ENCODE data around the gene CORIN.

CORIN gene

GRCh38 chr4:47747846-47748494, 89.9 kb downstream of the CORIN start:
- no peak for DNase-seq (ENCODE audit: low read depth)
- TF ChIP-seq CTCF (conservative IDR thresholded peaks at IDR 0.05; ENCODE audit: control insufficient read depth, insufficient read depth, low read depth, low read length) = no peak
- H3K4me3 ChIP-seq (ENCODE audit: control insufficient read depth, low read depth, low read length) = no peak overlapping the region

GRCh38 chr4:47747211-47747610, 90.7 kb downstream of the CORIN start:
- no peak for DNase-seq (ENCODE audit: low read depth)
- no peak for TF ChIP-seq CTCF (conservative IDR thresholded peaks at IDR 0.05; ENCODE audit: control insufficient read depth, insufficient read depth, low read depth, low read length)
- no peak overlapping the region for H3K4me3 ChIP-seq (ENCODE audit: control insufficient read depth, low read depth, low read length)

GRCh38 chr4:47746122-47746521, 91.7 kb downstream of the CORIN start:
- no peak for TF ChIP-seq CTCF (conservative IDR thresholded peaks at IDR 0.05; ENCODE audit: control insufficient read depth, insufficient read depth, low read depth, low read length)
- peak; percentile 45 for DNase-seq (ENCODE audit: low read depth)
- no peak overlapping the region for H3K4me3 ChIP-seq (ENCODE audit: control insufficient read depth, low read depth, low read length)

- no peak for DNase-seq (ENCODE audit: low read depth)
- TF ChIP-seq CTCF (conservative IDR thresholded peaks at IDR 0.05; ENCODE audit: control insufficient read depth, insufficient read depth, low read depth, low read length) = no peak
- H3K4me3 ChIP-seq (ENCODE audit: control insufficient read depth, low read depth, low read length) = no peak overlapping the region
These were observed 93.0 kb downstream of the CORIN start for GRCh38 chr4:47744843-47745382.

- no peak for DNase-seq (ENCODE audit: low read depth)
- no peak for TF ChIP-seq CTCF (conservative IDR thresholded peaks at IDR 0.05; ENCODE audit: control insufficient read depth, insufficient read depth, low read depth, low read length)
- H3K4me3 ChIP-seq (ENCODE audit: control insufficient read depth, low read depth, low read length) = no peak overlapping the region
These were observed 93.6 kb downstream of the CORIN start for GRCh38 chr4:47744253-47744652.

GRCh38 chr4:47741200-47741599, 96.7 kb downstream of the CORIN start:
- H3K4me3 ChIP-seq (ENCODE audit: control insufficient read depth, low read depth, low read length) = no peak overlapping the region
- DNase-seq (ENCODE audit: low read depth) = peak; percentile 82
- no peak for TF ChIP-seq CTCF (conservative IDR thresholded peaks at IDR 0.05; ENCODE audit: control insufficient read depth, insufficient read depth, low read depth, low read length)
